Mesothelial cell of epicardium (in vitro differentiated cells): Measurements from ENCODE around the gene ZNF638. TPM values are rescaled to one million over a fixed set of nuclear protein-coding genes. Genes with fewer than 3 reads are reported as not detected.

Experiments
- DNase-seq, 2 experiments: peaks; one replicate each; pipeline ENCODE4 v3.0.0; 2021; ENCODE audit warnings: low spot score in 2 of 2; ENCODE audit not compliant: unreplicated experiment in 2 of 2
- H3K27ac Mint-ChIP-seq: 2 replicates; pipeline ENCODE4 v1.8.0; 2021; ENCODE audit warnings: mixed read lengths
- H3K27me3 Mint-ChIP-seq: 2 replicates; pipeline ENCODE4 v1.8.0; 2021; ENCODE audit warnings: low read depth, mixed read lengths
- H3K36me3 Mint-ChIP-seq: 2 replicates; pipeline ENCODE4 v1.8.0; 2021; ENCODE audit warnings: mixed read lengths
- H3K4me1 Mint-ChIP-seq: 2 replicates; pipeline ENCODE4 v1.8.0; 2021; ENCODE audit warnings: mixed read lengths
- H3K4me3 Mint-ChIP-seq: 2 replicates; pipeline ENCODE4 v1.8.0; 2021; ENCODE audit warnings: mild to moderate bottlenecking, moderate library complexity, mixed read lengths
- H3K9me3 Mint-ChIP-seq: 2 replicates; pipeline ENCODE4 v1.8.0; 2021; ENCODE audit warnings: mixed read lengths
- CTCF ChIP-seq: fragments of 200-600 bp; sonication (generic); IDR thresholded peaks from one replicate; pipeline ENCODE4 v1.5.0; 2021; ENCODE audit warnings: antibody characterized with exemption; ENCODE audit not compliant: unreplicated experiment
- total RNA-seq: library from RNA; stranded (reverse); gene quantifications from 3 replicates; pipeline ENCODE4 v1.2.1, GENCODE V29; 2021

ZNF638 gene
- total RNA-seq, 1 donor from 2014 or later = 208 TPM

GRCh38 chr2:71360434-71360975 lies 28.9 kb downstream of the ZNF638 start:
- Mint-ChIP-seq H3K4me3 (no peak overlapping the region), H3K9me3 (no peaks in the 10 kb centered on the region), H3K36me3 (peaks cover 59% of the 10 kb centered on the region), H3K27ac (no peak overlapping the region), H3K4me1 (no peaks in the 10 kb centered on the region), H3K27me3 (no peaks in the 10 kb centered on the region)
- no peak for DNase-seq
- TF ChIP-seq CTCF = no peak

- H3K4me3 Mint-ChIP-seq = no peak overlapping the region
- no peaks in the 10 kb centered on the region for H3K4me1 Mint-ChIP-seq
- H3K36me3 Mint-ChIP-seq = peaks cover 53% of the 10 kb centered on the region
- no peak for DNase-seq
- H3K27me3 Mint-ChIP-seq = no peaks in the 10 kb centered on the region
- no peaks in the 10 kb centered on the region for H3K9me3 Mint-ChIP-seq
- TF ChIP-seq CTCF = no peak
- no peak overlapping the region for H3K27ac Mint-ChIP-seq
These were observed 30.0 kb downstream of the ZNF638 start for GRCh38 chr2:71361631-71362030.

- no peaks in the 10 kb centered on the region for H3K27me3 Mint-ChIP-seq
- no peak overlapping the region for H3K4me3 Mint-ChIP-seq
- no peak for DNase-seq
- no peak for TF ChIP-seq CTCF
- H3K4me1 Mint-ChIP-seq = no peaks in the 10 kb centered on the region
- H3K9me3 Mint-ChIP-seq = no peaks in the 10 kb centered on the region
- peaks cover 49% of the 10 kb centered on the region for H3K36me3 Mint-ChIP-seq
- no peak overlapping the region for H3K27ac Mint-ChIP-seq
These were observed 30.9 kb downstream of the ZNF638 start for GRCh38 chr2:71362447-71362846.

- H3K27ac Mint-ChIP-seq = no peak overlapping the region
These were observed 38.4 kb downstream of the ZNF638 start for GRCh38 chr2:71370015-71370414.

GRCh38 chr2:71372042-71372441 lies 40.5 kb downstream of the ZNF638 start:
- Mint-ChIP-seq H3K27me3 (no peaks in the 10 kb centered on the region), H3K27ac (no peak overlapping the region)

More at GRCh38 chr2:71370015-71370414, 38.4 kb downstream of the ZNF638 start:
- Mint-ChIP-seq H3K36me3 (peaks cover 28% of the 10 kb centered on the region), H3K4me3 (no peak overlapping the region), H3K27me3 (no peaks in the 10 kb centered on the region), H3K4me1 (no peaks in the 10 kb centered on the region), H3K9me3 (no peaks in the 10 kb centered on the region)
- TF ChIP-seq CTCF = no peak
- no peak for DNase-seq

More at GRCh38 chr2:71372042-71372441, 40.5 kb downstream of the ZNF638 start:
- TF ChIP-seq CTCF = no peak
- DNase-seq = no peak
- H3K9me3 Mint-ChIP-seq = no peaks in the 10 kb centered on the region
- H3K36me3 Mint-ChIP-seq = peaks cover 35% of the 10 kb centered on the region
- no peaks in the 10 kb centered on the region for H3K4me1 Mint-ChIP-seq
- H3K4me3 Mint-ChIP-seq = no peak overlapping the region
